GM20000 (cell line): ENCODE measurements around the gene SYTL4.
"Not testable (repeated sequence)": the region's sequence is repeated elsewhere in the genome, so short reads cannot be mapped to it uniquely, and the experiment has no call there.

Experiments
- DNase-seq: peaks from one replicate; pipeline ENCODE4 v3.0.0; 2012; ENCODE audit warnings: low spot score
- TF ChIP-seq, protein P1 (sequence below): IDR thresholded peaks from 2 replicates; pipeline ENCODE4 v1.5.1; 2012; ENCODE audit warnings: mild to moderate bottlenecking, control low read depth; ENCODE audit errors: extremely low read depth, missing control alignments

SYTL4 gene

DNA sequence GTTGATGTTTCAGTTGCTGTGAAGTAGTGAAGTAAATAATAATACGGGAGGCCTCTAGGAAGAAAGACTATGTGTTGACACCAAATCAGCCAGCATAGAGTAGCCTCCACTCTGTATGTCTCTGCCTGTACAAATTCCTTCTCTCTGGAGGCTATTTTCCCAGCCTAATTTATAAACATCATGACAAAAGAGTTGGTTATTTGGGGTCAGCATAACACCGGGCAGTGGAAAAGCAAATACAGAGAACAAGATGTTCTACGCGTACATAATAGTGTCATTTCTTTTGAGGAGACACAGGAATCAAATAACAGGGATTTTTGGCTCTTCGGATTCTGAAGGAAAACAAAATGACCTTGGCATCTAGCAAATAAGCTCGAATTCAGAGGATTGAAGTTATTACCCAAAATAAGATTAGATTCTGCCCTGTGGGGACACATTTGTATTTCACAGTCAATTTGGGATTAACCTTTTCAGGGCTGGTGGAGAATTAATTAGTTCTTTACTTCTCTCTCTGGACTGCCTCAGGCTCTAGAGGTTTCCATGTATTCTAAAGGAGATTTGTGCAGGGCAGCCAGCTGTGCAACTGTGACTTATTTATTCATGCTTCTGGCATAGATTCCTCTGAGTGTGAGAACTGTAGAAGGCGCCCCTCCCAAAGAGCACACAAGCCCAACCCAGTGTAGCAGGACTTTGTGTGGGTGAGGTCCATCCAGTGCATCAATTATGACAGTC lies 14.1 kb upstream of the SYTL4 start:
- TF ChIP-seq, protein P1, sequence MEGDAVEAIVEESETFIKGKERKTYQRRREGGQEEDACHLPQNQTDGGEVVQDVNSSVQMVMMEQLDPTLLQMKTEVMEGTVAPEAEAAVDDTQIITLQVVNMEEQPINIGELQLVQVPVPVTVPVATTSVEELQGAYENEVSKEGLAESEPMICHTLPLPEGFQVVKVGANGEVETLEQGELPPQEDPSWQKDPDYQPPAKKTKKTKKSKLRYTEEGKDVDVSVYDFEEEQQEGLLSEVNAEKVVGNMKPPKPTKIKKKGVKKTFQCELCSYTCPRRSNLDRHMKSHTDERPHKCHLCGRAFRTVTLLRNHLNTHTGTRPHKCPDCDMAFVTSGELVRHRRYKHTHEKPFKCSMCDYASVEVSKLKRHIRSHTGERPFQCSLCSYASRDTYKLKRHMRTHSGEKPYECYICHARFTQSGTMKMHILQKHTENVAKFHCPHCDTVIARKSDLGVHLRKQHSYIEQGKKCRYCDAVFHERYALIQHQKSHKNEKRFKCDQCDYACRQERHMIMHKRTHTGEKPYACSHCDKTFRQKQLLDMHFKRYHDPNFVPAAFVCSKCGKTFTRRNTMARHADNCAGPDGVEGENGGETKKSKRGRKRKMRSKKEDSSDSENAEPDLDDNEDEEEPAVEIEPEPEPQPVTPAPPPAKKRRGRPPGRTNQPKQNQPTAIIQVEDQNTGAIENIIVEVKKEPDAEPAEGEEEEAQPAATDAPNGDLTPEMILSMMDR, result no peak
- DNase-seq, result no peak

DNA sequence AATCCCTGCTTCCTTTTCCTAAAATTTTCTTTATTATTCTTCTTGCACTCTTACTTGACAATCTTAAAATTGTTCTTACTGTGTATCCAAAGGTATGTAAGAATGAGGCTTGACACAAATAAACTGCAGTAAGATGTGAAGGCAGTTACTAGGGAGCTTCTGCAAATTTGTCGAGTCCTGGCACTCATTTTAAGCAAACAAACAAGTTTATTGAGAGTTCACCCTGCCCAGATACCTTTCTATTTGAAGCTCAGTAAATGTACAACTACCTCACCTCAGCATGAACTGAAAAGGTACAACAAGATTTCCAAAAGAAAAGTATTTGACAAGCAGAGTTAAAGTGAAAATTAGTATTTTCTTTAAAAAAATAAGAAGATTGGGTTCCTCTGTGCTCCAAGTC lies 13.3 kb upstream of the SYTL4 start:
- DNase-seq, result no peak
- TF ChIP-seq, protein P1, result no peak

DNA sequence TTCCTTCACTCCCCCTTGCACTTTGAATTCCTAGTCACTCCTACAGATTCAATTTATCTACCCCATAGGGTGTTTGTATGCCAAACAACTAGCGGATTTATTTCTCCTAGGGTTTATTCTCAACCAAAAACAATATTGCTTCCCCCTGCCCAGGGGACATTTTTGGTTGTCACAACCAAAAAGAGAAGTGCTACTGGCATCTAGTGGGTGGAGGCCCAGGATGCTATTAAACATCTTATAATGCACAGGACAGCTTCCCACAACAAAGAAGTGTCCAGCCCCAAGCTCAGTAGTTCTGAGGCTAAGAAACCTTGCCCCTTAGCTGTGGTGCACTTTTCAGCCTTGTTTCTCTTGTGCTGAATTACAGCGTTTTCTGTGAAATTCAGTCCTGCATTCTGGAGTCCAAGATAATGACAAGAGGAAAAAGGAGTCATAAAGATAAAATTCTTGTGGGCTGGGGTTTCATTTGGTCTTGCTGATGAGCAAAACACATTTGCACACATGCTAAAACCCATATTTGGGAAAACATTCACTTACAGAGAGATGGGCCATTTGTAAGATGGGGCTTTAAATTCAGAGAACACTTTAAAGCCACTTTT lies 11.2 kb upstream of the SYTL4 start:
- no peak for DNase-seq
- TF ChIP-seq, protein P1, result no peak

DNA sequence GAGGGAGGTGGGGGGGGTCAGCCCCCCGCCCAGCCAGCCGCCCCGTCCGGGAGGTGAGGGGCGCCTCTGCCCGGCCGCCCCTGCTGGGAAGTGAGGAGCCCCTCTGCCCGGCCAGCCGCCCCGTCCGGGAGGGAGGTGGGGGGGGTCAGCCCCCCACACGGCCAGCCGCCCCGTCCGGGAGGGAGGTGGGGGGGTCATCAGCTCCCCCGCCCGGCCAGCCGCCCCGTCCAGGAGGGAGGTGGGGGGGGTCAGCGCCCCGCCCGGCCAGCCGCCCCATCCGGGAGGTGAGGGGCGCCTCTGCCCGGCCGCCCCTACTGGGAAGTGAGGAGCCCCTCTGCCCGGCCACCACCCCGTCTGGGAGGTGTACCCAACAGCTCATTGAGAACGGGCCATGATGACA lies 7.9 kb downstream of the SYTL4 start:
- not testable (repeated sequence) for DNase-seq

- TF ChIP-seq, protein P1, result no peak
- no peak for DNase-seq
Observed at GRCh38 chrX:100721328-100721727, 10.6 kb downstream of the SYTL4 start.

DNA sequence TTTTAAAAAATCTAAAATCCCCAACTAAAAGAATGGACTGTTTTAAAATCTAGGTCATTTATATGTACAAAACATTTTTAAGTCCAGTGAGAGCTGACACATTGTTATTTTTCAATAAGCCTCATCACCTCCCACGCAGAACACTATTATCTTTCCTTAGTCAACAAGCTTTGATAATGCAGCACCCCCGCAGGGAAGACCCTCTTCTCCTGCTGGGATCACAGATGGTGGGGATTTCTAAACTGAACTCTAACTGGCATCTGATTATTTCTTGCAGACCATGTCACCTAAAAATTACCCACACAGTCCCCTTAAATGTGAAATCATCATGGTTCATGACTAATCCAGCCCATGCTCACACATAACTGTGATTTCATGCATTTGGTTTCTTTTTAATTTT lies 11.6 kb downstream of the SYTL4 start:
- no peak for DNase-seq
- TF ChIP-seq, protein P1, result no peak

- DNase-seq, result no peak
- TF ChIP-seq, protein P1, result no peak
Observed at GRCh38 chrX:100719139-100719538, 12.8 kb downstream of the SYTL4 start.

DNA sequence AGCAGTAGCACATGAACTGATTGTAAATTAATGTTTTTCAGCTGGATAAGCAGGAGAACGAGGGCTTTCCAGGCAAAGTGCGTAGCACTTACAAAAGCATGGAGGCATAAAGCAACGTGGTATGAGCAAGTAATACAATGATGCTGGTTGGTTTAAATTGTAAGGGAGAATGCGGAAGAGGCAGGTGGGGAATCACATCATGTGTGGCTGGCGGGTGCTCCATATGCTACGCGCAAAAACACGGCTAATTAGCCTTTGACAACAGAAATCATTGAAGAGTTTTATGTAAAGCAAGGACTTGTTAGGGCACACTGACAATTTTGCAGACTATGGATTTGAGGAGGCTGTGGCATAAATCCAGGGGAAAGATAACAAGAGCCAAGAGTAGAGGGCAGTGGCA lies 14.6 kb downstream of the SYTL4 start:
- TF ChIP-seq, protein P1, result no peak
- no peak for DNase-seq
